GM21423 (cell line): ENCODE measurements around the gene CAMSAP1.

Experiments used
- ATAC-seq: cut with Tn5 transposase; IDR thresholded peaks from one replicate; pipeline ENCODE4 v1.9.1; 2021; ENCODE audit warnings: mild to moderate bottlenecking, moderate library complexity; ENCODE audit not compliant: unreplicated experiment

Gene CAMSAP1

DNA sequence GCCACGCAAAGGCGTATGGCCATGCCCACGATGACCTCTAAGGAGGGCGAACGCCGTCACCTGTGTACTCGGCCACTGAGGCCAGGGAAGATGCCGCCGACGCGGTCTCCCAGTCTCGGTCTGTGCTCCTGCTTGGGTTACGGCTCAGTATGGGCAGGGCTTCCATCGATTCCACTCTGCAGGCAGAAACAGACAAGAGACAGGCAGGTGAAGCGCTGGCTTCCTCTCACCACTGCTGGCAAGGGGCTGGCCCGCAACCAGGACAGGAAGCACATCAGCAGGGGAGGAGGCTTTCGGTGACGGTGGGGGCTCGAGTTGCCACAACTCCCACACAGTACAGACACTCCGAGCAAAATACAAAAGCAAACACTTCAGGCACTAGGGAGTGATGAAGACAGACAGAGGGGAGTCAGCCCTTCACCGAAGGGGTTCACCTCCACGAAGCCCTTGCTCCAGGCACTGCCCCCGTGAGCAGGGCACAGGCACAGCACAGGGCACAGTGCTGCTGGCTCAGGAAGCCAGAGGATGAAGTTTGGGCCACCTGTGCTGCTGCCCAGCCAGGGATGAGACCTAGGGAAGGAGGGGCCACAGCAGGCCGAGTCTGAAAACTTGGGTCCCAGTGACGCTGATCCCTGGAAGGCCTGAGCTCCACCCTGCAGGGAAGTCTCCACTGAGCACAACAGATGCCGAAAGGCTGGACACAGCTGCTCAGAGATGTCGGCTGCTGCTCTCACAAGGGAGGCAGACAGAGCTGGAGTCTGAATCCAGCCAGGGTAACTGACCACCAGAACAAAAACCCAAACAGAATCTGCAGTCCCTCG lies 91.3 kb downstream of the CAMSAP1 start:
- ATAC-seq: no peak

DNA sequence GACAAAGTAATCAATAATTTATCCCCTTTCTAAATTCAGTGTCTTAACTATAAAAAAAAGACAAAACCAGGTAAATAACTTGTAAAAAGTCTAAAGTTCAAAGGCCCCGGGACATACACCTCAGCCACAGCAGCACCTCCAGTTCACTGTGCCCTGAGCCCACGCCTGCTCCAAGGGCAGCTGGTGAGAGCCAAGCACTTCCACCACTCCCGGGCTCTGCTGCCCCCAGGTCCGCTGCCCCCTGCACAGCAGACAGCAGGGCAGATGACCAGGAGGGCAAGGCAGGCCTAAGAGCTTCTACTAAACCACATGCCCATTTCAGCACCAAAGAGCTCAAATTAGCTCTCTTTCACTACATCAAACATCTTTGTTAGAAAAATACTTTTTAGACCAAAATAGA lies 91.9 kb downstream of the CAMSAP1 start:
- ATAC-seq: no peak

DNA sequence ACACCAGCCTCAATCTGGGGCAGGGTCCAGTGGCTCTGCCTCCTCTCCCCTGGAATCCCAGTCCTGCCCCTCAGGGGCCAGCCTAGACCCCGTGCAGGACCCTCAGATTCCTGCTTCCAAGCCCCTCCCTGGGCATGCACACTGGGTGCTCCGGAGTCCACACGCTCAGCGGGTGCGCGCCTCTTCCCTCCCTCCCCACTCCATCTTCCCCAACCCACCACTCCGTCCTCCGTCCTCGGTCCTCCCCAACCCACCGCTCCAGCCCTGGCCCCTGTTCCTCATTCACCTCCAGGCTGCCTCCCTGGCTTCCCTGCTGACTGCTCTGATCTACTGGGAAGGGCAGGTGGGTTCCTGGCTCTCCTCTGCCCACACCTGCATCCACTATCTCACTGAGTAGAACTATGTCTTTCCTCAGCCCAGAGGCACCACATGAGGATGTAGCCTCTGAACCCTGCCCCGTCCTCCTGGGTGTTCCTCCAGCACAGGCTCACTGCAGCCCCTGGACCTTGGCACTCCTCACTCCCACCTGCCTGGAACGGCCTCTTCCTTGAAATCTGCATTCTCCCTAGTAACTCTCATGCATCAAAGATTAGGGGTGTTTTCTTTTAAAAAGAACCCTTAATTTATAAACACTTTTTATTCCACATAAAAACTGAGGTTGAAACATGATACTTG lies 92.8 kb downstream of the CAMSAP1 start:
- no peak for ATAC-seq

DNA sequence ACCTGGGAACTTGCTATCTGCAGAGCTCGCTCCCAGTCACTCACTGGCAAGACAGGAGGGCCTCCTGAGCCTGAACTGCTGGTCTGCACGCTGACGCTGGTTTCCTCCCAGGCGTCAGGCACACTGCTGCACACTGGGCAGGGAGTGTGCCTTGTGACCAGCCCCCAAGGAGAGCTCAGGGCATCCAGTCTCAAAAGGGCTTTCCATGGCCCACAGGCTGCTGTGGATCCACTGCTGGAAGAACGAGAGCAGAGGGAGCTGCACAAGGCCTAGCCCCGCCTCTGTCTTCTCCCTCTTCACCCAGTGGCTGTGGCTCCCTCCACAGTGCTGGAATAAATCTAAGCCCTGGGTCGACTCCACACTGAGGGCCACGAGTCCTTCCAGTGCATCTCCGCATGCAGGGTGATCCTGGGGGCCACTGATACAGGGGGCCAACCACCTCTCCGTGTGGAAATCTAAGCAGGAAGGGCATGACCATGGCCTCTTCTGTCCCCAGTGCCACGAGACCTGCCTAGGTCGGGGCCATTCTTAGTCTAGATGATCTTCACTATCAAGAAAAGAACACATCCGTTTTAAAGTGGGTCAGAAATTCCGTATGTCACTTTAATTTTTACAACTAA lies 93.6 kb downstream of the CAMSAP1 start:
- ATAC-seq: no peak

- ATAC-seq: no peak
Observed at GRCh38 chr9:135812961-135813360, 94.4 kb downstream of the CAMSAP1 start.

DNA sequence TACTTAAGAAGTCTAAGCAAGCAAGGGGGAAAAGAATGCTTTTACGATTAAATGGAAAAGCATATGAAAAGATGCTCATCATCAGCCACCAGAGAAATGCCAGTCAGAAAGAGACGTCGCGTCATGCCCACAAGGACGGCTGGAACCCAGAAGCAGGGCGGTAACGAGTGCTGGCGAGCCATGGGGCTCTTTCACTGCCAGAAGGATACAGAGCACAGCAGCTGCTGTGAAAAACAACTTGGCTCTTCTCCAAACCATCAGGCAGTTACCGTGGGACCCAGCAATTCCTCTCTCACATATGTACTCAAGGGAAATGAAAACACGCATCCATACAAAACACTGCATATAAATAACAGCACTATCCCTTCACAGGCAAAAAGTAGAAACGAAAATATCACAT lies 95.5 kb downstream of the CAMSAP1 start:
- ATAC-seq: no peak

DNA sequence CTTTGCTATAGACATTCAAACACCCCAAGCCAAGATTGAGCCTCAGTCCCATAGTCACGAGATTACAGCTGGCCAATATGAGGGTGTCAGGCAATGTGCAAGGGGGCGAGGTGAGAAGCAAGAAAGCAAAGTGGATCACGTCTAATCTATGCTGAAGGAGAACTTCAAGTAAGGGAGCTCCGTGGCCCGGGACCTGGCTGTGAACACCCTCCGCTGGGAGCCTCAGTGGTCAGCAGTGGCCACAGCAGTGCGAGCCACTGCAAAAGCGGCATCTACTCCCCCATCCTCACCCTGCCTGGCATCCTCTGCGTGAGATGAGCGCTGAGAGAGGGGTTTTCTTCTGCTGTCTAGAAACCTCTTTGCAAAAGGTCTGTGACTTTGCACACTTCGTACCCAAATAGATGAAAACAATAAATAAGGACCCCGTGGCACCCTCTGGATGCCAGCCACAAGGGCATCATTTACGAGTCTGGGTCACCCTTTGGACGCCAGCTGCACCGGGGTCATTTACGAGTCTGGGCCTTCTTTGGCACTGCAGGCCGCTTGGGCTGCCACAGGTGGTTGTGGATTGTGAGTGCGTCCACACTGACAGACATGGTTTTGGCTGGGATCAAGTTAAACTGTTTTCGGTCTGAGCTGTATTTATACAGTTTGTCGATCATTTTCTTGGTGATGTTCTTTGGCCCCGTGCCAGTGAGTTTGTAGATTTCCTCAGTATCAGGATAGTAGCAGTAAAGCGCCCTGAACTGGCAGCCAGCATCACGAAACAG lies 96.4 kb downstream of the CAMSAP1 start:
- no peak for ATAC-seq

DNA sequence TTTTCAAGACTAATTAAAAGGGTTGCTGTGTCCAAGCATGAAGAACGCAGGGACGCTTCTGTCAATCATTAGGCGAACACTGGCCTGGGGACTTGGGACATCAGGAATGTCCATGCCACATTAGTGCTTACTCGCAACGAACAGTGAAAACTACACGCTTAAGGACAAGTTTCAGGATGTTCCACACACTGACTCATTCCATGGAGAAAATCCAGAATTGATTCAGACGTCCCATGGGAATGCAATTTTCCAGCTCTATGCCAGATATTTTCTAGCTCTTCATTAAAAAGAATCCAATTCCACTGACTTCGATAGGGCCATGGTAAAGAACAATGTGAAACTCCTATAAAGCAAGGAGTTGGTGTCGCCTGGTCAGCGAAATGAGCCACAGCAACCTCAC lies 98.2 kb downstream of the CAMSAP1 start:
- ATAC-seq: no peak

DNA sequence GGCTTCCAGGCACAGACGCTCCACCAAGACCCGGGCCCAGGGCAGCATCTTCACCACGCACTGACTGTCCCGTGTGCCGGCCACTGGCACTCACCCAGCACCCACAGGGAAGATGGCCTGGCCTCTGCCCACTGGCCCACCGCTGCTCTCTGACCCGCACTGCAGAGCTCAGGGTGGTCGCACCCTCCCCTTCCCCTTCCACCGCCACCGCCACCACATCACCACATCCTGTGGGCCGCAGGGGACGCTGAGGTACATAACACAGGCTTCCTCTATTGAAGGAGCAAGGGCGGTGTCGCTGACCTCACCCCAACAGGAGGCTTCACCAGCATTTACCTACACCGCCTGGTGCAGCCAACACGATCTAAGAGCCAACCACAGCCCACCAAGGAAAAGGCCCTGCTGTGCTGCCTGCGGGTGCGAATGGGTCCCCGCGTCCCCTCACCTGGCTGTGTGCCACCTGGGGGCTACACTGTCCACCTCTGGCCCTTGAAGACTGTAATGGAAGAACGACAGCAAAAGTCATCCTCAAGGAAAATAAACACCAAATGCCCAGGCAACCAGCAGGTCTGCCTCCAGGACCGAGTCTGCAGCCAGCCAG lies 101.8 kb downstream of the CAMSAP1 start:
- ATAC-seq: no peak

GRCh38 chr9:135804581-135805421 lies 102.5 kb downstream of the CAMSAP1 start:
- ATAC-seq: no peak

DNA sequence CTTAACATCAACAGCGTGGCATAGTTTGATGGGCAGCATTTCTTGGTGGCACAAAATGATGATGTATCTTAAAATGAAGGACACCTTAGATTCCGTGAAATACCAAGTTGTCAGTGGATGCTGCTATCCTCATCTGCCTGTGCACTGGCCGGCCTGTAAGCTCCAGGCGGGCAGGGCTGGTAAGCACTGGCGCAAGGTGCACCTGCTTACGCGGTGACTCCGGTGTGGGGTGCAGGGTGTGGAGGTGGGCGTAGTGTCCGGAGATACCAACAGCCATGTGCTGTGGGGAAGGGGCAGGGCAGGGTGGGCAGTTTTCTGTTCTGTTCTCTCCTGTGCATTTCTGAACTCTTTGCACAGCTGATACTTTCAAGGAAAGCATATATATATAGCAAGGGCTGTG lies 103.9 kb downstream of the CAMSAP1 start:
- ATAC-seq: no peak

DNA sequence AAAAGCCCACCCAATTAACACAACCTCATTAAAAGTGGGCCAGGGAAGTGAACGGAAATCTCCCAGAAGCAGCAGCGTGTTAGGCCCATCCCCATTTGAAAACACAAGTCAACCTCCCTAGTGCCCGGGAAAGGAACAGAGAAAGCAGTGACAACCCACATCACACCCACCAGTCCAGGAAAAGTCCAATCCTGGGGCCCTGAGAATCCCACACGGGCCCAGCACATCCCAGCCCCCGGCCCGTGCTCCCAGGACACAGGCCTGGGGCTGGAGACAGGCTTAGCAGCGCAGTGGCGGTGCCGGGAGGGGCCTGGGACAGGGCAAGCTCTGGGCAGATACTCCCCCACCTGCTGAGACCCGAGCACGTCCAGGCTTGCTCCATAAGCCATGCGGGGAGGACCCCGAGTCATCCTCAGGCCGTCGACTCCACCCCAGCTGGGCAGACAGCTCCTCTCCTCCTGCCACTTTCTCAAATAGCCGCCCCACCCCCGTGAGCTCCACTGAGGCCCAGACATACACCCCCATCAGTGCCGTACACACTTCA lies 104.4 kb downstream of the CAMSAP1 start:
- ATAC-seq: no peak

DNA sequence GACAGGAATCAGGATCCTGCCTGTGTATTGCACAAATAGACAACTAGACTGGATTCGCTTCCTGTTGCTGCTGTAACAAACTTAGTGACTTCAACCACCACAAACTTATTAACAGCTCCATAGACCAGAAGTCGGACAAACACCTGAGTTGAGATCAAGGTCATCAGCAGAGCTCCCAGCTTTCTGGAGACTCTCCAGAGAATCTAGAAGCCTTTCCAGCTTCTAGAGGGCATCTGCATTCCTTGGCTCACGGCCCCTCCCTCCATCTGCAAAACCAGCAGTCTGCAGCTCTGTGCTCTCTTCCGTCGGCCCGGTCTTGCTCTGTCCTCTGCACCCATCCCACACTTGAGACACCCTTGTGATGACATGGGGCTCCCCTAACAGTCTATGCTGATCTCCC lies 106.3 kb downstream of the CAMSAP1 start:
- ATAC-seq: no peak

DNA sequence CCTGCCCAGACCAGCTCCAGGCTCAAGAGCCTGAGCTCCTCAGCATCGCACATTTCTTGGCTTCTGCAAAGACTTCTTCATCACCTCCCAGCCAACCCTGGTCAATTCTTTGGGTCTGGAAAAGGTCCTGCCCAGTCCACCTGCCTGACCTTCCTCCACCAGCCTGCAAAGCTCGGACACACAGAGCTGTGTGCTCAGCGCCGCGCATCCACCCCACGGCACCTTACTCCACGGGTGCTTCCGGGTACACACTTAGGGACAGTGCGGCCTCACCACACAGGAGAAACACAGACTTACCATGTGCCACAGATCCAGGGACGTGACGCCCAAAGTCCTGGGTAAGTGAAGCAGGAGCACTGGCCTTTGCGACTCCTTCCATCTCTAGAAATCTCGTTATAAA lies 108.1 kb downstream of the CAMSAP1 start:
- ATAC-seq: no peak

- no peak for ATAC-seq
Observed at GRCh38 chr9:135798263-135798585, 109.1 kb downstream of the CAMSAP1 start.

DNA sequence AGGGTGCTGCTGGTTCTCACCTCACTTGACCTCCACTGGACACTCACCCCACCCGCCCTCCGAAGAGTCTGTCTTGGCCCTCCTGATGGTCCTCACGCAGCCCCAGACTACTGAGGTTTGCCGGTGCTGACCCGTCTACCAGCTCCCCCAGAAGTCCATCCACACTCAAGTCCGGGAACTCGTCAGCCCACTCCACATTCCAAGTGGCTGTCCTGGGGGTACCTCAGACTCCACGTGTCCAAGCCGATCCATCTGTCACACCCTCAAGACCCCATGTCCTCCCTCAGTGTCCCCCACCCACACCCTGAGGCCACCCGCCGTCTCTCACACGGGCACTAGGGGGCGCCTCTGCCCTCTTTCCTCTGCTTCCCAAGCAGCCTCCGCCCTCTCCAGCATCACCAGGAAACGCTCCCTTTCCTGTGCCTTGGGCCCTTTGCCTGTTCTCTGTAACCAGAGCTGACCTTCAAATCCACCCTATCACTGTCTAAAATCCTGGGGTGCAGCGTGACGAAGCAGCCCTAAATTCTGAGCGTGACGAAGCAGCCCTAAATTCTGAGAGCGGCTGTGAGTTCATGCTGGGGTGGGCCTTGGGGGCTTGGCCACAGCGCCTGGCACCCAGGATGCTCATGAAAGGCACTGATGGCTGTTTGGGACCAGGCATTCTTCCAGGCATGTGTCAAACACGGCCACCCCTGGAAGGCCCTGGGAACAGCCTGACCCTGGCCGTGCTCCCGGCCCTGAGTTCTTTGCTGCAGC lies 109.7 kb downstream of the CAMSAP1 start:
- ATAC-seq: no peak

GRCh38 chr9:135796784-135797485 lies 110.4 kb downstream of the CAMSAP1 start:
- ATAC-seq: no peak

GRCh38 chr9:135795391-135795790 lies 112.0 kb downstream of the CAMSAP1 start:
- ATAC-seq: no peak
